Measurements from ENCODE around the gene PAXX. TPM values are rescaled to one million over a fixed set of nuclear protein-coding genes. Genes with fewer than 3 reads are reported as not detected.

PAXX gene
- total RNA-seq, 1 experiment from 2014 or later, result 89.0 TPM

DNA sequence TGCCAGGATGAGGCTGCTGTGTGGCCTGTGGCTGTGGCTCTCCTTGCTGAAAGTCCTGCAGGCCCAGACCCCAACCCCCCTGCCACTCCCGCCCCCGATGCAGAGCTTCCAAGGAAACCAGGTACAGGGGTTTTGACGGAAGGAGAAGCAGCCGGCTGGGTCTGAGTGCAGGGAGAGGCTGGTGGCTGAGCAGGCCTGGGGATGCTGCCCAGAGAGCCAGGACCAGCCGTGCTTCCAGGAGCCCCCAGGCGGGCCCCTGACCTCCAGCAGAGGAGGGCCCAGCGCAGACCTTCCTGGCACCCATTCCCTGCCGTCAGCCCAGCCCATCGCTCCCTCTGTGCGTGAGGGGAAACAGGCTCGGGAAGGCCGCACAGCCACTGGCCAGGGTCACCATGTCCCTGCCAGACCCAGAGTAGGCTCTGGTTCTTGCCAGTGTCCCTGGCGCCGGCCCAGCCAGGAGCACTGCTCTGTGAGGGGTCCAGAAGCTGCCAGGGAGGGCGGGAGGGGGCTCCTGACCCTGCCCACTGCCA is 39.8 kb upstream of the PAXX start:
- Histone ChIP-seq H2AFZ (ENCODE audit: low read depth, low read length, poor library complexity, severe bottlenecking) (no peak overlapping the region), H3K4me1 (ENCODE audit: control insufficient read depth in 1 of 2, insufficient read depth in 2 of 2, low read length in 2 of 2) (peaks cover 20 to 37% of the 10 kb centered on the region in 2 experiments), H3K9me3 (ENCODE audit: control insufficient read depth in 1 of 2, insufficient read depth in 1 of 2, low read depth in 1 of 2, low read length in 2 of 2) (no peaks in the 10 kb centered on the region), H3K79me2 (ENCODE audit: insufficient read depth, low read length) (no peaks in the 10 kb centered on the region), H4K20me1 (ENCODE audit: insufficient read depth) (no peaks in the 10 kb centered on the region), H3K4me3 (replicated peaks in 1 of 2; ENCODE audit: low read depth in 1 of 2, low read length in 2 of 2) (no peak overlapping the region), H3K9me2 (ENCODE audit: insufficient read depth) (no peaks in the 10 kb centered on the region), H3K27ac (ENCODE audit: low read depth, low read length) (no peak overlapping the region), H3K27me3 (ENCODE audit: insufficient read depth, low read length) (no peaks in the 10 kb centered on the region), H3K4me2 (ENCODE audit: low read length) (no peak overlapping the region), H3K36me3 (ENCODE audit: control insufficient read depth in 1 of 2, insufficient read depth in 2 of 2, low read length in 2 of 2) (no peaks in the 10 kb centered on the region), H3K9ac (ENCODE audit: low read length) (no peak overlapping the region)
- intact Hi-C loops (cut with micrococcal nuclease), result no loop called here
- DNase-seq (ENCODE audit: low read depth, low spot score), result no peak
- ChIA-PET CTCF (no interaction called here), POLR2A (no interaction called here), RAD21 (ENCODE audit: low non-redundant PET in 1 of 2, low total read pairs in 2 of 2, uncharacterized antibody in 2 of 2, unreplicated experiment in 2 of 2) (no interaction called here)
- BruUV-seq (replicated peaks), result no TSS peak
- ATAC-seq, result no peak
- TF ChIP-seq ZNF274 (IDR thresholded peaks at IDR 0.05; ENCODE audit: low read depth, low read length) (no peak), POLR2AphosphoS5 (IDR thresholded peaks at IDR 0.05; ENCODE audit: low read depth, low read length) (no peak), YY1 (IDR thresholded peaks at IDR 0.05; ENCODE audit: extremely low read depth, insufficient replicate concordance, low read depth, low read length) (no peak), SIN3A (IDR thresholded peaks at IDR 0.05; ENCODE audit: low read depth) (no peak), EZH2phosphoT487 (IDR thresholded peaks at IDR 0.05; ENCODE audit: borderline replicate concordance) (no peak), TCF7L2 (IDR thresholded peaks at IDR 0.05; ENCODE audit: borderline replicate concordance, extremely low read depth, insufficient read depth, insufficient read length) (no peak), ELF1 (IDR thresholded peaks at IDR 0.05; ENCODE audit: borderline replicate concordance, low read depth) (no peak), SP1 (IDR thresholded peaks at IDR 0.05; ENCODE audit: low read depth) (no peak), POLR2A (IDR thresholded peaks at IDR 0.05; ENCODE audit: borderline replicate concordance, extremely low read depth, insufficient read depth, insufficient read length) (no peak), RAD21 (IDR thresholded peaks at IDR 0.05; ENCODE audit: low read depth) (no peak), EZH2 (IDR thresholded peaks at IDR 0.05) (no peak), SRF (IDR thresholded peaks at IDR 0.05; ENCODE audit: low read depth) (no peak), REST (IDR thresholded peaks at IDR 0.05; ENCODE audit: low read depth) (no peak), CEBPB (IDR thresholded peaks at IDR 0.05; ENCODE audit: low read depth) (no peak), EGR1 (IDR thresholded peaks at IDR 0.05; ENCODE audit: low read depth) (no peak), CTCF (IDR thresholded peaks at IDR 0.05 in 2 of 3, conservative IDR thresholded peaks at IDR 0.05 in 1 of 3; ENCODE audit: borderline replicate concordance in 1 of 3, insufficient read depth in 1 of 3, low read depth in 2 of 3, low read length in 2 of 3) (no peak), FOSL1 (IDR thresholded peaks at IDR 0.05; ENCODE audit: low read depth) (no peak)
- TF ChIP-seq, protein P1, sequence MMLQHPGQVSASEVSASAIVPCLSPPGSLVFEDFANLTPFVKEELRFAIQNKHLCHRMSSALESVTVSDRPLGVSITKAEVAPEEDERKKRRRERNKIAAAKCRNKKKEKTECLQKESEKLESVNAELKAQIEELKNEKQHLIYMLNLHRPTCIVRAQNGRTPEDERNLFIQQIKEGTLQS (IDR thresholded peaks at IDR 0.05), result no peak
- TF ChIP-seq, protein P2, sequence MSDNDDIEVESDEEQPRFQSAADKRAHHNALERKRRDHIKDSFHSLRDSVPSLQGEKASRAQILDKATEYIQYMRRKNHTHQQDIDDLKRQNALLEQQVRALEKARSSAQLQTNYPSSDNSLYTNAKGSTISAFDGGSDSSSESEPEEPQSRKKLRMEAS (IDR thresholded peaks at IDR 0.05), result no peak
- TF ChIP-seq, protein P3, sequence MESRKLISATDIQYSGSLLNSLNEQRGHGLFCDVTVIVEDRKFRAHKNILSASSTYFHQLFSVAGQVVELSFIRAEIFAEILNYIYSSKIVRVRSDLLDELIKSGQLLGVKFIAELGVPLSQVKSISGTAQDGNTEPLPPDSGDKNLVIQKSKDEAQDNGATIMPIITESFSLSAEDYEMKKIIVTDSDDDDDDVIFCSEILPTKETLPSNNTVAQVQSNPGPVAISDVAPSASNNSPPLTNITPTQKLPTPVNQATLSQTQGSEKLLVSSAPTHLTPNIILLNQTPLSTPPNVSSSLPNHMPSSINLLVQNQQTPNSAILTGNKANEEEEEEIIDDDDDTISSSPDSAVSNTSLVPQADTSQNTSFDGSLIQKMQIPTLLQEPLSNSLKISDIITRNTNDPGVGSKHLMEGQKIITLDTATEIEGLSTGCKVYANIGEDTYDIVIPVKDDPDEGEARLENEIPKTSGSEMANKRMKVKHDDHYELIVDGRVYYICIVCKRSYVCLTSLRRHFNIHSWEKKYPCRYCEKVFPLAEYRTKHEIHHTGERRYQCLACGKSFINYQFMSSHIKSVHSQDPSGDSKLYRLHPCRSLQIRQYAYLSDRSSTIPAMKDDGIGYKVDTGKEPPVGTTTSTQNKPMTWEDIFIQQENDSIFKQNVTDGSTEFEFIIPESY (IDR thresholded peaks at IDR 0.05; ENCODE audit: extremely low read depth, insufficient replicate concordance, low read length), result no peak

Data from HCT116 (cell line).